ENCODE measurements around the gene REEP5.

REEP5 gene

DNA sequence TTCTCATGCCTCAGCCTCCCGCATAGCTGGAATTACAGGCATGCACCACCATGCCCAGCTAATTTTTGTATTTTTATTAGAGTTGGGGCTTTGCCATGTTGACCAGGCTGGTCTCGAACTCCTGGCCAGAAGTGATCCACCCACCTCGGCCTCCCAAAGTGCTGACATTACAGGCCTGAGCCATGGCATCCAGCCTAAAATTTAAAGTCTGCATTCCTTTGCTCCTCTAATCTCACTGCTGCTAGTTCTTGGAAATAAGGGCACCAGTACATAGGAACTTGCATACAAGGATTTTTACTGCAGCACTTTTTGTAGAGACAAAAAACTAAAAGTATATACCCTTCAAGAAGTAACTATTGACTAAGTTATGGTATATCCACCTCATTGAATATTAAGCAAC, 34.6 kb upstream of the REEP5 start (continued):
- TF ChIP-seq, protein P1, sequence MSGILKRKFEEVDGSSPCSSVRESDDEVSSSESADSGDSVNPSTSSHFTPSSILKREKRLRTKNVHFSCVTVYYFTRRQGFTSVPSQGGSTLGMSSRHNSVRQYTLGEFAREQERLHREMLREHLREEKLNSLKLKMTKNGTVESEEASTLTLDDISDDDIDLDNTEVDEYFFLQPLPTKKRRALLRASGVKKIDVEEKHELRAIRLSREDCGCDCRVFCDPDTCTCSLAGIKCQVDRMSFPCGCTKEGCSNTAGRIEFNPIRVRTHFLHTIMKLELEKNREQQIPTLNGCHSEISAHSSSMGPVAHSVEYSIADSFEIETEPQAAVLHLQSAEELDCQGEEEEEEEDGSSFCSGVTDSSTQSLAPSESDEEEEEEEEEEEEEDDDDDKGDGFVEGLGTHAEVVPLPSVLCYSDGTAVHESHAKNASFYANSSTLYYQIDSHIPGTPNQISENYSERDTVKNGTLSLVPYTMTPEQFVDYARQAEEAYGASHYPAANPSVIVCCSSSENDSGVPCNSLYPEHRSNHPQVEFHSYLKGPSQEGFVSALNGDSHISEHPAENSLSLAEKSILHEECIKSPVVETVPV (CRISPR knock-in tag; IDR thresholded peaks at IDR 0.05) = no peak
- TF ChIP-seq PPARA (CRISPR knock-in tag; IDR thresholded peaks at IDR 0.05; ENCODE audit: borderline replicate concordance) = no peak
- TF ChIP-seq GLIS3 (CRISPR knock-in tag; IDR thresholded peaks at IDR 0.05) = no peak
- TF ChIP-seq ZNF8 (CRISPR knock-in tag; IDR thresholded peaks at IDR 0.05) = no peak
- TF ChIP-seq RARB (CRISPR knock-in tag; IDR thresholded peaks at IDR 0.05) = no peak
- no peak for TF ChIP-seq SNAI2 (CRISPR knock-in tag; IDR thresholded peaks at IDR 0.05)

DNA sequence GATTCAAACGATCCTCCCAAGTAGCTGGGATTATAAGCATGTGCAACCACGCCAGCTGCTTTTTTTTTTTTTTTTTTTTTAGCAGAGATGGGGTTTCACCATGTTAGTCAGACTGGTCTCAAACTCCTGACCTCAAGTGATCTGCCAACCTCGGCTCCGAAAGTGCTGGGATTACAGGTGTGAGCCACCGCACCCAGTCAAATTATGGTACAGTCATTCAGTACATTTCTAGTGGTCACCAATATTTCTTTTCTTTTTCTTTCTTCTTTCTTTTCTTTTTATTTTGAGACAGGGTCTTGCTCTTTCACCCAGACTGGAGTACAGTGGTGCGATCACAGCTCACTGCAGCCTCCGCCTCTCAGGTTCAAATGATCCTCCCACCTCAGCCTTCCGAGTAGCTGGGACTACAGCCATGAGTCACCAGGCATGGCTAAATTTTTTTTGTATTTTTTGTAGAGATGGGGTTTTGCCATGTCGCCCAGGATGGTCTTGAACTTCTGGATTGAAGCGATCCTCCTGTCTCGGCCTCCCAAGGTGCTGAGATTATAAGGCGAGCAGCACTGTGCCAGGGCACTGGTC, 29.2 kb upstream of the REEP5 start:
- no peak for ATAC-seq

More for the DNA sequence above, 29.2 kb upstream of the REEP5 start:
- TF ChIP-seq TSHZ2 (CRISPR knock-in tag; IDR thresholded peaks at IDR 0.05) (no peak), OSR1 (CRISPR knock-in tag; IDR thresholded peaks at IDR 0.05) (no peak), ZC3H10 (CRISPR knock-in tag; IDR thresholded peaks at IDR 0.05) (no peak), ESRRG (CRISPR knock-in tag; IDR thresholded peaks at IDR 0.05) (no peak), SNAI2 (CRISPR knock-in tag; IDR thresholded peaks at IDR 0.05) (no peak), CREB5 (CRISPR knock-in tag; IDR thresholded peaks at IDR 0.05; ENCODE audit: low read depth) (no peak), TOX (CRISPR knock-in tag; IDR thresholded peaks at IDR 0.05; ENCODE audit: borderline replicate concordance) (no peak), ZFP3 (CRISPR knock-in tag; IDR thresholded peaks at IDR 0.05) (no peak), ZNF8 (CRISPR knock-in tag; IDR thresholded peaks at IDR 0.05) (no peak), BACH2 (CRISPR knock-in tag; IDR thresholded peaks at IDR 0.05; ENCODE audit: borderline replicate concordance) (no peak), GLIS3 (CRISPR knock-in tag; IDR thresholded peaks at IDR 0.05) (no peak), RARB (CRISPR knock-in tag; IDR thresholded peaks at IDR 0.05) (no peak), ZNF70 (CRISPR knock-in tag; IDR thresholded peaks at IDR 0.05) (no peak), ARNTL (CRISPR knock-in tag; IDR thresholded peaks at IDR 0.05; ENCODE audit: borderline replicate concordance, low read depth) (no peak), CSDC2 (CRISPR knock-in tag; IDR thresholded peaks at IDR 0.05) (no peak), PPARA (CRISPR knock-in tag; IDR thresholded peaks at IDR 0.05; ENCODE audit: borderline replicate concordance) (no peak), TCF4 (CRISPR knock-in tag; IDR thresholded peaks at IDR 0.05; ENCODE audit: borderline replicate concordance) (no peak)
- TF ChIP-seq, protein P1 (CRISPR knock-in tag; IDR thresholded peaks at IDR 0.05) = no peak
- TF ChIP-seq, protein P2, sequence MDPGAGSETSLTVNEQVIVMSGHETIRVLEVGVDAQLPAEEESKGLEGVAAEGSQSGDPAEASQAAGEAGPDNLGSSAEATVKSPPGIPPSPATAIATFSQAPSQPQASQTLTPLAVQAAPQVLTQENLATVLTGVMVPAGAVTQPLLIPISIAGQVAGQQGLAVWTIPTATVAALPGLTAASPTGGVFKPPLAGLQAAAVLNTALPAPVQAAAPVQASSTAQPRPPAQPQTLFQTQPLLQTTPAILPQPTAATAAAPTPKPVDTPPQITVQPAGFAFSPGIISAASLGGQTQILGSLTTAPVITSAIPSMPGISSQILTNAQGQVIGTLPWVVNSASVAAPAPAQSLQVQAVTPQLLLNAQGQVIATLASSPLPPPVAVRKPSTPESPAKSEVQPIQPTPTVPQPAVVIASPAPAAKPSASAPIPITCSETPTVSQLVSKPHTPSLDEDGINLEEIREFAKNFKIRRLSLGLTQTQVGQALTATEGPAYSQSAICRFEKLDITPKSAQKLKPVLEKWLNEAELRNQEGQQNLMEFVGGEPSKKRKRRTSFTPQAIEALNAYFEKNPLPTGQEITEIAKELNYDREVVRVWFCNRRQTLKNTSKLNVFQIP (CRISPR knock-in tag; IDR thresholded peaks at IDR 0.05; ENCODE audit: borderline replicate concordance, low read depth) = no peak
- TF ChIP-seq, protein P3, sequence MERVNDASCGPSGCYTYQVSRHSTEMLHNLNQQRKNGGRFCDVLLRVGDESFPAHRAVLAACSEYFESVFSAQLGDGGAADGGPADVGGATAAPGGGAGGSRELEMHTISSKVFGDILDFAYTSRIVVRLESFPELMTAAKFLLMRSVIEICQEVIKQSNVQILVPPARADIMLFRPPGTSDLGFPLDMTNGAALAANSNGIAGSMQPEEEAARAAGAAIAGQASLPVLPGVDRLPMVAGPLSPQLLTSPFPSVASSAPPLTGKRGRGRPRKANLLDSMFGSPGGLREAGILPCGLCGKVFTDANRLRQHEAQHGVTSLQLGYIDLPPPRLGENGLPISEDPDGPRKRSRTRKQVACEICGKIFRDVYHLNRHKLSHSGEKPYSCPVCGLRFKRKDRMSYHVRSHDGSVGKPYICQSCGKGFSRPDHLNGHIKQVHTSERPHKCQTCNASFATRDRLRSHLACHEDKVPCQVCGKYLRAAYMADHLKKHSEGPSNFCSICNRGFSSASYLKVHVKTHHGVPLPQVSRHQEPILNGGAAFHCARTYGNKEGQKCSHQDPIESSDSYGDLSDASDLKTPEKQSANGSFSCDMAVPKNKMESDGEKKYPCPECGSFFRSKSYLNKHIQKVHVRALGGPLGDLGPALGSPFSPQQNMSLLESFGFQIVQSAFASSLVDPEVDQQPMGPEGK (CRISPR knock-in tag; IDR thresholded peaks at IDR 0.05; ENCODE audit: borderline replicate concordance) = no peak

Measured in SK-N-SH treated with all-trans-retinoic acid at 6 μM for 48 hours (cell line).